ENCODE results near the gene DRC1. TPM values are rescaled to one million over a fixed set of nuclear protein-coding genes. Genes with fewer than 3 reads are reported as not detected.

Gene DRC1
- total RNA-seq, result under 0.01 TPM in 1 of 2 replicates, not detected in the other

GRCh38 chr2:26401739-26402541 is at the start of gene DRC1:
Gene DRC1, plus strand, starts transcription at chr2:26401920. Its CDS starts 70 bp downstream, at chr2:26401990.

GRCh38 chr2:26477911-26478253 is 76.2 kb downstream of the DRC1 start, which contains the start of gene OTOF:
Gene OTOF, minus strand, starts transcription at chr2:26478124.

Other genes with a start within 250 kb of the DRC1 start
- 0.58 and 1.4 TPM in 2 replicates for gene GAREM2, start 228.8 kb upstream of the DRC1 start, total RNA-seq
- 135 and 136 TPM in 2 replicates for gene HADHA, start 157.3 kb upstream of the DRC1 start, total RNA-seq
- gene HADHB, start 157.0 kb upstream of the DRC1 start, total RNA-seq, result 79.8 and 104 TPM in 2 replicates
- gene SELENOI, start 55.8 kb upstream of the DRC1 start, total RNA-seq, result 19.7 and 32.2 TPM in 2 replicates
- under 0.01 TPM in 2 replicates for gene ADGRF3, start 55.1 kb upstream of the DRC1 start, total RNA-seq
- gene OTOF, start 76.2 kb downstream of the DRC1 start, total RNA-seq, result 0.19 and 0.28 TPM in 2 replicates
- gene CIB4, start 239.4 kb downstream of the DRC1 start, total RNA-seq, result not detected in 2 replicates